Chondrocyte (in vitro differentiated cells): ENCODE data around the gene NEMP2. TPM values are rescaled to one million over a fixed set of nuclear protein-coding genes. Genes with fewer than 3 reads are reported as not detected.

ENCODE experiments used
- DNase-seq: peaks from one replicate; pipeline ENCODE4 v3.0.0; 2021; ENCODE audit warnings: mixed read lengths, low spot score
- H3K27ac Mint-ChIP-seq: one replicate; pipeline ENCODE4 v1.8.0; 2021; ENCODE audit warnings: mild to moderate bottlenecking, moderate library complexity, mixed read lengths; ENCODE audit not compliant: unreplicated experiment
- H3K27me3 Mint-ChIP-seq: 2 replicates; pipeline ENCODE4 v1.8.0; 2021; ENCODE audit warnings: low read depth, mixed read lengths
- H3K36me3 Mint-ChIP-seq: 2 replicates; pipeline ENCODE4 v1.8.0; 2021; ENCODE audit warnings: low read depth, mixed read lengths
- H3K4me1 Mint-ChIP-seq: 2 replicates; pipeline ENCODE4 v1.8.0; 2021; ENCODE audit warnings: low read depth, mild to moderate bottlenecking, mixed read lengths
- H3K4me3 Mint-ChIP-seq: one replicate; pipeline ENCODE4 v1.8.0; 2021; ENCODE audit warnings: mild to moderate bottlenecking, moderate library complexity, mixed read lengths; ENCODE audit not compliant: unreplicated experiment
- H3K9me3 Mint-ChIP-seq: 2 replicates; pipeline ENCODE4 v1.8.0; 2021; ENCODE audit warnings: low read depth, mixed read lengths
- total RNA-seq: library from RNA; stranded (reverse); gene quantifications from 3 replicates; pipeline ENCODE4 v1.2.1, GENCODE V29; 2021
- TF ChIP-seq, protein P1 (sequence below): fragments of 200-600 bp; sonication (generic); IDR thresholded peaks from 2 replicates; pipeline ENCODE4 v1.5.0; 2021; ENCODE audit warnings: antibody characterized with exemption, mild to moderate bottlenecking, moderate library complexity

Gene NEMP2
- total RNA-seq, 1 donor from 2014 or later, result 8.9 TPM

DNA sequence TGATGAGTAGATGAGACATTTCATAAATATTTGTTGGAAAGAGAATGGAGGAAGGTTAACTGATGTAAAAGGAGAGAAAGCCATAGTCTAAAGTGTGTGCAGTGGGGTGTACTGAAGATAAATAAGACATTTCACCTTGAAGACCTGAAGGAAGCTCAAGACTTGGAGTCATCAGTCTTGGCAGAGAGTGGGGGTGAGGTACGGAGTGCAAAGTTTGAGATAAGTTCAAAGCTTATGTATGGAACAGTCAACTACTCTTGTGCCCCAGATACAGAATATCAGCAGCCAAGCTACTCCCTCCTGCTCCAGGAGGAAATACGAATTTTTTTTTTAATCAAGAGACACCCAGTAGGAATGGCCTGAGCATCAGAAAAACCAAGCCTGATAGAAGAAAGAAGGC lies 30.3 kb upstream of the NEMP2 start:
- peaks cover 14% of the 10 kb centered on the region for H3K9me3 Mint-ChIP-seq
- no peak for DNase-seq
- H3K4me1 Mint-ChIP-seq, result no peaks in the 10 kb centered on the region
- H3K27me3 Mint-ChIP-seq, result no peaks in the 10 kb centered on the region
- H3K36me3 Mint-ChIP-seq, result peaks cover 8% of the 10 kb centered on the region
- no peak overlapping the region for H3K4me3 Mint-ChIP-seq
- TF ChIP-seq, protein P1, sequence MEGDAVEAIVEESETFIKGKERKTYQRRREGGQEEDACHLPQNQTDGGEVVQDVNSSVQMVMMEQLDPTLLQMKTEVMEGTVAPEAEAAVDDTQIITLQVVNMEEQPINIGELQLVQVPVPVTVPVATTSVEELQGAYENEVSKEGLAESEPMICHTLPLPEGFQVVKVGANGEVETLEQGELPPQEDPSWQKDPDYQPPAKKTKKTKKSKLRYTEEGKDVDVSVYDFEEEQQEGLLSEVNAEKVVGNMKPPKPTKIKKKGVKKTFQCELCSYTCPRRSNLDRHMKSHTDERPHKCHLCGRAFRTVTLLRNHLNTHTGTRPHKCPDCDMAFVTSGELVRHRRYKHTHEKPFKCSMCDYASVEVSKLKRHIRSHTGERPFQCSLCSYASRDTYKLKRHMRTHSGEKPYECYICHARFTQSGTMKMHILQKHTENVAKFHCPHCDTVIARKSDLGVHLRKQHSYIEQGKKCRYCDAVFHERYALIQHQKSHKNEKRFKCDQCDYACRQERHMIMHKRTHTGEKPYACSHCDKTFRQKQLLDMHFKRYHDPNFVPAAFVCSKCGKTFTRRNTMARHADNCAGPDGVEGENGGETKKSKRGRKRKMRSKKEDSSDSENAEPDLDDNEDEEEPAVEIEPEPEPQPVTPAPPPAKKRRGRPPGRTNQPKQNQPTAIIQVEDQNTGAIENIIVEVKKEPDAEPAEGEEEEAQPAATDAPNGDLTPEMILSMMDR, result no peak
- H3K27ac Mint-ChIP-seq, result no peak overlapping the region

DNA sequence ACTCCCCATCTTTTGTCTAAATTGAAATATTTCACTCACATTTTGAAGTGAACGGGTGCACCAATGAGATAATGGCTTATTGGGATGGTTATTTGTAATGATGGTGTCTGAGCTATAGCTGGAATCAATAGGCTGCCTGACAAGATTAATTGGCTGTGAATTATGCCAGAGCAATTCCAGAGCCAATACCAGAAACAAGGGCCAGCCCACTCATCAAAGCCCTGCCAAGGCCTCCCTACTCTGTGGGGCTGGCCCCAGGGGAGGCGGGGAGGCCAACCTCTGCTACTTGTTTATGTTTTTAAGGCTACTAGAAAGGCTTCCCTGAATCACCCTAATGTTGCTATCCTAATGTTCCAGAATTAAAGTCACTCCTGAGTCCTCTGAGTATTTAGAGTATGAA lies 29.1 kb upstream of the NEMP2 start:
- Mint-ChIP-seq H3K4me3 (no peak overlapping the region), H3K9me3 (peaks cover 14% of the 10 kb centered on the region), H3K27ac (no peak overlapping the region), H3K4me1 (no peaks in the 10 kb centered on the region), H3K36me3 (peaks cover 11% of the 10 kb centered on the region), H3K27me3 (no peaks in the 10 kb centered on the region)
- DNase-seq, result no peak
- TF ChIP-seq, protein P1, result no peak

DNA sequence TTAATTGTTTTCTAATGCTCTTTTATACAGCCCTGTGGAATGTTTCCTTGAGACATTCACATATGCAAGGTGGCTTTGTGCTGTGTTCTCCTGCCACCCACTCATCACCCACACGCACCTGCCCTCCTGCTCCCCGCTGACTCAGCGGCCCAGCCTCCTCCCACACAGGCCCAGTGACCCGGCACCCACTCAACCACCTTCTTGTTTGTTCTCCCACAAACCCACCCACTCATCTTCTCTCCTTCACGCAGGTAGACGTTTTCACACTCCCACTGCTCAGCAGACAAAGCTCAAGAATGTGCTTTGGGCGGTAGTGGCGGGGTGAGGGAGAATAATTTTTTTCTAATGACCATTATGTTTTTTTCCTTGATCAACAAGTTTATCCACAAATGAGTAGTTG lies 28.6 kb upstream of the NEMP2 start:
- H3K27me3 Mint-ChIP-seq, result no peaks in the 10 kb centered on the region
- no peaks in the 10 kb centered on the region for H3K4me1 Mint-ChIP-seq
- H3K27ac Mint-ChIP-seq, result no peak overlapping the region
- TF ChIP-seq, protein P1, result no peak
- no peak for DNase-seq
- no peak overlapping the region for H3K4me3 Mint-ChIP-seq
- H3K9me3 Mint-ChIP-seq, result peaks cover 13% of the 10 kb centered on the region
- H3K36me3 Mint-ChIP-seq, result peaks cover 11% of the 10 kb centered on the region

DNA sequence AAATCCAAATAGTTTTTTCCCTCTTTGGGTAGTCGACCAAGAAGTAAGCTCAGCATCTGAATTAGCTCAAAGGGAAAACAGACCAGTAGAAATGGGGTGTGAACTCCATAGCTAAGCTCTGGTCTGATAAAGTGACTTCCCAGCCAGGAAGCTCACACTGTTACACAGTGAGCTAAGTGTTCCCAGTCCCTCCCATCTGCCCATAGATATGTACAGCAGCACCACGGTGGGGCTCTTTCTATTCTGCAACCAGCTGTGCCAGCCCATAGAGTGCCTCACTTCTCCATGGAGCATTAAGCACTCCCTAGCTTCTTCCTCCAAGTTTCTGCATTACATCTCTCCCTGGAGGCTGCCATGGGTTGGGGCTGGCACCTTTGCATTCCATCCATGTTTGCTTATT lies 27.6 kb upstream of the NEMP2 start:
- no peak overlapping the region for H3K4me3 Mint-ChIP-seq
- H3K36me3 Mint-ChIP-seq, result peaks cover 4% of the 10 kb centered on the region
- H3K27ac Mint-ChIP-seq, result no peak overlapping the region
- no peak for DNase-seq
- TF ChIP-seq, protein P1, result no peak
- no peaks in the 10 kb centered on the region for H3K27me3 Mint-ChIP-seq
- H3K9me3 Mint-ChIP-seq, result peaks cover 5% of the 10 kb centered on the region
- no peaks in the 10 kb centered on the region for H3K4me1 Mint-ChIP-seq

DNA sequence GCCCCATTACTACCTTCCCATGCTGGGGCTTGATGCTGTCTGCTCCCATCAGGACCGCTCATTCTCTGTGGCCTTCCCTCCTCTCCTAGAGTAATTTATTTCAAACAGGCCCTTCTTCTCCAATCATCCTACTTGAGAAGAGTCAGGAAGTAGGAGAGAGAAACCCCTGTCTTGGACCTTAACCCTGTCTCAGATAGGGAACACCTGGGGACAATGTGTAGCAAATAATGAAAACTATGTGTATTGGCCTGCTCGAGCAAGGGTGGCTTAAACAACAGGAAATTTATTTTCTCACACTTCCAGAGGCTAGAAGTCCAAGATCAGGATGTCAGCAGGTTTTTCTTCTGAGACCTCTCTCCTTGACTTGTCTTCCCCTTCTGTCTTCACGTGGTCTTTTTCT lies 26.6 kb upstream of the NEMP2 start:
- no peak overlapping the region for H3K4me3 Mint-ChIP-seq
- H3K27ac Mint-ChIP-seq, result no peak overlapping the region
- H3K9me3 Mint-ChIP-seq, result no peaks in the 10 kb centered on the region
- DNase-seq, result no peak
- no peaks in the 10 kb centered on the region for H3K27me3 Mint-ChIP-seq
- H3K4me1 Mint-ChIP-seq, result no peaks in the 10 kb centered on the region
- TF ChIP-seq, protein P1, result no peak
- H3K36me3 Mint-ChIP-seq, result peaks cover 5% of the 10 kb centered on the region
